ENCODE measurements around the gene SLC1A1. TPM values are rescaled to one million over a fixed set of nuclear protein-coding genes. Genes with fewer than 3 reads are reported as not detected.

SLC1A1 gene
- total RNA-seq, 1 donor from 2014 or later: 1.4 TPM

DNA sequence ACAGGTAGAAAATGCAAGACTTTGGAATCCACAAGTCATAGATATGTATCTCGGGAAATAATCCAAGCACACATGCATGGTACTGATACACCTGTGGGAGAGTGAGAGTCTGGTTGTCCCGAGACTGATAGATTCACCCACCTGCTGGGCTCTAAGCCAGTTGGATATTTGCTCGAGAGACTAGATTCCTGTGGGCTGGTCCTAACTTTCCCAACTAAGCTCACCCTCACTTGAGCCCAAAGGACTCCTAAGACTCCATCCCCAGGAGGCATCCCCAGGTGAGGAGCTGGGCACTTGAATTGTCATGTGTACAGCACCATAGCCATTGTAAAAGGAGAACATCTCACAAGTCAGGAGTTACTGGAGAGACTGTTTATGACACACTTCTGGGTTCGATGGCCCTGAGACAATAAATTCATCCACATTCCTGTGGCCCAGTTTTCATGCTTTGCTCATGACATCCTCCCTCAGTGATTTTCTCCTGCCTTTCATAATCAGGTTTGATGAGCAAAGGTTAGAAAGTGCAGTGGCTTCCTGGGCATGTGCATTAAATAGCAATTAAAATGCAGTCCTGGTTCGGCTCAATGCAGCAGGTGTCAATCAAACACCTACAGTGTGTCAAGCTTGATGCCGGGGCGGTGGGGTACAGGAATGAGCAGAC lies 18.1 kb downstream of the SLC1A1 start:
- no peaks in the 10 kb centered on the region for H3K9me3 Mint-ChIP-seq
- no peaks in the 10 kb centered on the region for H3K36me3 Mint-ChIP-seq (ENCODE audit: low read depth)
- no peak overlapping the region for H3K27ac Mint-ChIP-seq
- intact Hi-C loops (cut with micrococcal nuclease): no loop called here
- CTCF ChIA-PET: no interaction called here
- no peak for ATAC-seq (ENCODE audit: low read depth)
- no peaks in the 10 kb centered on the region for H3K4me1 Mint-ChIP-seq
- H3K27me3 Mint-ChIP-seq: no peaks in the 10 kb centered on the region
- POLR2A ChIA-PET: interaction anchor here (0.7 kb wide), 1 partner anchor 125 kb away, joined by 3 read pairs; no protein-coding TSS in a partner anchor
- DNase-seq: no peak
- H3K4me3 Mint-ChIP-seq: no peak overlapping the region
- TF ChIP-seq, protein P1, sequence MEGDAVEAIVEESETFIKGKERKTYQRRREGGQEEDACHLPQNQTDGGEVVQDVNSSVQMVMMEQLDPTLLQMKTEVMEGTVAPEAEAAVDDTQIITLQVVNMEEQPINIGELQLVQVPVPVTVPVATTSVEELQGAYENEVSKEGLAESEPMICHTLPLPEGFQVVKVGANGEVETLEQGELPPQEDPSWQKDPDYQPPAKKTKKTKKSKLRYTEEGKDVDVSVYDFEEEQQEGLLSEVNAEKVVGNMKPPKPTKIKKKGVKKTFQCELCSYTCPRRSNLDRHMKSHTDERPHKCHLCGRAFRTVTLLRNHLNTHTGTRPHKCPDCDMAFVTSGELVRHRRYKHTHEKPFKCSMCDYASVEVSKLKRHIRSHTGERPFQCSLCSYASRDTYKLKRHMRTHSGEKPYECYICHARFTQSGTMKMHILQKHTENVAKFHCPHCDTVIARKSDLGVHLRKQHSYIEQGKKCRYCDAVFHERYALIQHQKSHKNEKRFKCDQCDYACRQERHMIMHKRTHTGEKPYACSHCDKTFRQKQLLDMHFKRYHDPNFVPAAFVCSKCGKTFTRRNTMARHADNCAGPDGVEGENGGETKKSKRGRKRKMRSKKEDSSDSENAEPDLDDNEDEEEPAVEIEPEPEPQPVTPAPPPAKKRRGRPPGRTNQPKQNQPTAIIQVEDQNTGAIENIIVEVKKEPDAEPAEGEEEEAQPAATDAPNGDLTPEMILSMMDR (IDR thresholded peaks at IDR 0.05): no peak

DNA sequence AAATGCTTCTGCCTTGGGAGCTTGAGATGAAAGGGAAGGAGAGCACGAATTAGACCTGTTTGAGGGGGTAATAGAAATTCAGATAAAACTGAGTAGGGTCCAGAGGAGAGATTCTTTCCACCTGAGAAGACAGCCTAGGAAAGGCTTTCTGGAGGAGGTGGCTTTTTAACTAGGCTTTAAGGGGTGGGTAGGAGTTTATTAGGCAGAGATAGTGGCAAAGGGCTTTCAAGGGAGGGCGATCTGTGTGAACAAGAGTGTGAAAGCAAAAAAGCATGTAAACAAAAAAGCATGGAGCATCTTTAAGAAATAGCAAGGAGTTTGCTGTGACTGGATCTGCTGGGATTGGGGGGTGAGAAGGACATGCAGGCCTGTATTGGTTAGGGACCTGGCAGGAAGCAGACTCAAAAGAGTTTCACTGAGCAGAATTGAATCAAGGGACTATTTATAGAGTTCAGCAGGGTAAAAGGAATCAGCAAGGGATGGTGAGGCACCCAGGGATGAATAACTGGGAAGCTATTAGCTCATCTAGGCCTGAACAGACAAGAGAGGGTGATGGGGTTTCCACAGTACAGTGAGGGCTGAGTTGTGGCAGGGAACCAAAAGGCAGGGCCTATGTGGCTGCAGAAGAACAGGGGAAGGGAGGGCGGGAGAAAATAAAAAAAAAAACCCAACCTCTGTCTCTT lies 18.8 kb downstream of the SLC1A1 start:
- ATAC-seq (ENCODE audit: low read depth): no peak
- no peak for DNase-seq
- Mint-ChIP-seq H3K36me3 (ENCODE audit: low read depth) (no peaks in the 10 kb centered on the region), H3K27me3 (no peaks in the 10 kb centered on the region), H3K4me3 (no peak overlapping the region), H3K9me3 (no peaks in the 10 kb centered on the region), H3K27ac (no peak overlapping the region), H3K4me1 (no peaks in the 10 kb centered on the region)
- TF ChIP-seq, protein P1 (IDR thresholded peaks at IDR 0.05): no peak
- ChIA-PET CTCF (no interaction called here), POLR2A (interaction anchor here (0.7 kb wide), 1 partner anchor 126 kb away, joined by 3 read pairs; no protein-coding TSS in a partner anchor)
- intact Hi-C loops (cut with micrococcal nuclease): no loop called here

DNA sequence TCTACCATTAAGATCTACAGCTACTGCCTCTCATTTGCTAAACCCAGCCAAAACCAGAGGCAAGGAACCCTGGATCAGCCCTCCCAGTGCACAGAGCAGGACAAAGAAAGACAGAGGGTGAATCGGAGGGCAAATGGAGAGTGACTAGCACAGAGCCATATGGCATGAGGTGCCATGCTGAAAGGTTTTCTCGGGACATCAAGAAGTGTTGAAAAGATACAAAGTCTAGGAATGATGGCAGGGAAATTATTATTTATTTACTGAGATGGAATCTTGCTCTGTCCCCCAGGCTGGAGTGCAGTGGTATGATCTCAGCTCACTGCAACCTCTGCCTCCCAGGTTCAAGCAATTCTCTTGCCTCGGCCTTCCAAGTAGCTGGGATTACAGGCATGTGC lies 19.3 kb downstream of the SLC1A1 start:
- no peak for ATAC-seq (ENCODE audit: low read depth)
- Mint-ChIP-seq H3K4me1 (no peaks in the 10 kb centered on the region), H3K4me3 (no peak overlapping the region), H3K27me3 (no peaks in the 10 kb centered on the region), H3K27ac (no peak overlapping the region), H3K9me3 (no peaks in the 10 kb centered on the region), H3K36me3 (ENCODE audit: low read depth) (no peaks in the 10 kb centered on the region)
- TF ChIP-seq, protein P1 (IDR thresholded peaks at IDR 0.05): no peak
- ChIA-PET CTCF (no interaction called here), POLR2A (no interaction called here)
- intact Hi-C loops (cut with micrococcal nuclease): no loop called here
- DNase-seq: no peak

DNA sequence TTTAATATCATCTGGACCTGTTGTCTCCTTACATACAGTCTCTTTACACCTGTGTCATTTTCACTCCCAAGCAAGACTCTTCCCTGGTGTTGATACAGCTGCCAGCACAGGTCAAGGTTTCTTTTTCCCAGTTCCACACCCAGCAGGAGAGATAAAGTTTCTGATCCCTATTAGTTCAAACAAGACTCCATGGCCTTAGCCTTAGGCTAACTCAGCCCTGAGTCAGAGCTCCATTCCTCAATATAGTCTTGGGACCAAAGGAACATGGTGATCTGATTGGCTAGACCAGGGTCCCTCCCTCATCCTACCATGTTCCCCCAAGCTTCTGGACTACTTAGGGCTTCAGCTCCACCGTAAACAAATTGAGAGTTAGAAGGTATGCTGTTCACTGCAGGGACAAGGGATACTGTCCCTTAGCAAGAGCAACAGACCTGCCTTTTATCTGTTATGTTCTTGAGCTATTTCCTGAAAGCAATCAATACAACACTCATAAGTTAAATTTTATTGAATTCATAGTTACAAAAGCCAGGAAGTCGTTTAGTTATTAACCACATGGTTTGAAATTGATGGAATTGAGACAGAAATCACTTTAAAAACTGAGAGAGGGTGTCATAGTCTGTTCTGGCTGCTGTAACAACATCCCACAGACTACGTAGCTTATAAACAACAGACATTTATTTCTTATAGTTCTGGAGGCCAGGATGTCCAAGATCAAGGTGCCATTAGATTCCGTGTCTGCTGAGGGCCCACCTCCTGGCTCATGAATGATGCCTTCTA lies 20.5 kb downstream of the SLC1A1 start:
- intact Hi-C loops (cut with micrococcal nuclease): no loop called here
- TF ChIP-seq, protein P1 (IDR thresholded peaks at IDR 0.05): no peak

More for the DNA sequence above, 20.5 kb downstream of the SLC1A1 start:
- Mint-ChIP-seq H3K9me3 (no peaks in the 10 kb centered on the region), H3K27me3 (no peaks in the 10 kb centered on the region), H3K4me1 (no peaks in the 10 kb centered on the region), H3K4me3 (no peak overlapping the region), H3K27ac (no peak overlapping the region), H3K36me3 (ENCODE audit: low read depth) (no peaks in the 10 kb centered on the region)
- DNase-seq: no peak
- CTCF ChIA-PET: no interaction called here
- POLR2A ChIA-PET: no interaction called here
- no peak for ATAC-seq (ENCODE audit: low read depth)
